PC-9 (cell line): ENCODE measurements around the gene NRG2. TPM values are rescaled to one million over a fixed set of nuclear protein-coding genes. Genes with fewer than 3 reads are reported as not detected.

Experiments used
- BruUV-seq: library from RNA; stranded (reverse); fragments of 400-500 nt; replicated peaks from 2 replicates; lab custom pipeline; 2021; lab: Mats Ljungman, UMichigan
- CTCF ChIA-PET: fragments of 300-600 bp; sonication (Branson Sonifier 250); formaldehyde crosslinking; loops from one replicate; lab custom pipeline; 2022; ENCODE audit warnings: antibody characterized with exemption; lab: Charles Lee
- POLR2A ChIA-PET: fragments of 300-600 bp; sonication (Branson Sonifier 250); formaldehyde crosslinking; loops from one replicate; lab custom pipeline; 2022; ENCODE audit warnings: antibody characterized with exemption; ENCODE audit not compliant: unreplicated experiment; lab: Charles Lee
- DNase-seq, 2 experiments: peaks; one replicate each; pipeline versions ENCODE4 v3.0.0 to v3.0.0-alpha.2; 2015 to 2022; ENCODE audit warnings: mixed read lengths in 1 of 2
- H2AFZ ChIP-seq: fragments of 200-600 bp; sonication (generic); 2 replicates; pipeline ENCODE4 v1.8.1; 2017; ENCODE audit warnings: antibody characterized with exemption
- H3F3A ChIP-seq: fragments of 200-600 bp; sonication (generic); 2 replicates; pipeline ENCODE4 v1.8.1; 2017; ENCODE audit warnings: antibody characterized with exemption, mild to moderate bottlenecking, low read depth; ENCODE audit not compliant: insufficient read depth
- H3K27ac ChIP-seq: fragments of 200-600 bp; sonication (generic); 2 replicates; pipeline ENCODE4 v1.6.1; 2016; ENCODE audit warnings: mixed run types
- H3K27me3 ChIP-seq: fragments of 200-600 bp; sonication (generic); 2 replicates; pipeline ENCODE4 v1.6.1; 2016; ENCODE audit warnings: low read depth, mixed run types; ENCODE audit not compliant: insufficient read depth
- H3K36me3 ChIP-seq: fragments of 200-600 bp; sonication (generic); 2 replicates; pipeline ENCODE4 v1.6.1; 2016; ENCODE audit warnings: low read depth, mixed run types
- H3K4me1 ChIP-seq: fragments of 200-600 bp; sonication (generic); replicated peaks from 2 replicates; pipeline ENCODE4 v1.6.1; 2016; ENCODE audit warnings: mixed run types; ENCODE audit not compliant: insufficient read depth
- H3K4me2 ChIP-seq: fragments of 200-600 bp; sonication (generic); 2 replicates; pipeline ENCODE4 v1.6.1; 2017; ENCODE audit warnings: mixed run types
- H3K4me3 ChIP-seq: fragments of 200-600 bp; sonication (generic); 2 replicates; pipeline ENCODE4 v1.6.1; 2016; ENCODE audit warnings: mixed run types
- H3K79me2 ChIP-seq: fragments of 200-600 bp; sonication (generic); 2 replicates; pipeline ENCODE4 v1.6.1; 2017; ENCODE audit warnings: low read depth, mixed run types
- H3K9me2 ChIP-seq: fragments of 200-600 bp; sonication (generic); 2 replicates; pipeline ENCODE4 v1.8.1; 2017; ENCODE audit warnings: mild to moderate bottlenecking; ENCODE audit not compliant: insufficient read depth
- H3K9me3 ChIP-seq: fragments of 200-600 bp; sonication (generic); 2 replicates; pipeline ENCODE4 v1.8.1; 2016; ENCODE audit warnings: low read depth; ENCODE audit not compliant: insufficient read depth
- H4K20me1 ChIP-seq: fragments of 200-600 bp; sonication (generic); 2 replicates; pipeline ENCODE4 v1.8.1; 2017; ENCODE audit not compliant: insufficient read depth
- EZH2 ChIP-seq: fragments of 200-600 bp; sonication (generic); IDR thresholded peaks from 2 replicates; pipeline ENCODE4 v1.8.0; 2017; ENCODE audit warnings: antibody characterized with exemption, low read depth
- intact Hi-C: fragments of 100-400 bp; cut with micrococcal nuclease; formaldehyde crosslinking; loops from one replicate; pipeline ENCODE4 v1.10.0; 2022; ENCODE audit not compliant: unreplicated experiment
- total RNA-seq: library from RNA; stranded (reverse); gene quantifications from 2 replicates; pipeline ENCODE4 v1.2.3, GENCODE V29; 2021
- TF ChIP-seq, protein P1 (sequence below): fragments of 200-600 bp; sonication (generic); conservative IDR thresholded peaks from 2 replicates; pipeline ENCODE4 v1.6.1; 2017; ENCODE audit warnings: mixed run types, antibody characterized with exemption, mild to moderate bottlenecking, moderate library complexity

NRG2 gene
- total RNA-seq, 1 experiment from 2014 or later = not detected

DNA sequence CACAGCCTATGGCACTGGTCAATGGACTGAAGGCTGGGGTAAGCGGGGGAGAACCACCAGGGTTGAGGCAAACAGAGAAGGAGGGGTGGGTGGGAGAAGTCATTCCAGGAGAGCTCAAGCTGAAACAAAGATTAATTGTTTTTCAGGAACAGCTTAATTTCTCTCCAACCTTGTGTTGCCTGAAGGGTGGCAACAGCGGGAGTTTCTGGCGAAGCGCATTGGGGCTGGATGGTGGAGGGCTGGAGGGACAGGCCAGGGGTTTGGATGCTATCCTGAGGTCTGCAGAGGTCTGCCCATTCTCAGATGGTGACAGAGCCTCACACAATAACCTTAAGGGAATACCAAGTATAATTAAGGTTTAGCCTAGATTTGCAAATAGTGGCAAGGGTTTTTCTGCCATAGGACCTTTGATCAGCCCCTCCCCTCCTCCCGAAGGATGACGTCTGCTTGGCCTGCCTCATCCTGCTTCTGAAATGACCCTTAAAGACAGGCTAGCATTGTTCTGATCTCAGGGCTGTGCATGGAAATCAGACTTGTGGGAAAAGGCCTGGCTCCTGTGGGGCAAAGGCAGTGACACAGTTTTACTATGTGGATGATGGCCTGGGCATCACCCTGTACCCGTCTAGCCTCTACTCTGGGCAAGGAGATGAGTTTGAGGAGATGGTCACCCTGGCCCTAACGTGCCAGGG lies 214.7 kb downstream of the NRG2 start:
- no peak overlapping the region for H3K4me2 ChIP-seq
- no TSS peak for BruUV-seq
- H3K27me3 ChIP-seq = peaks cover 91% of the 10 kb centered on the region
- no peaks in the 10 kb centered on the region for H3F3A ChIP-seq
- H3K4me3 ChIP-seq = no peak overlapping the region
- TF ChIP-seq EZH2 = no peak
- TF ChIP-seq, protein P1, sequence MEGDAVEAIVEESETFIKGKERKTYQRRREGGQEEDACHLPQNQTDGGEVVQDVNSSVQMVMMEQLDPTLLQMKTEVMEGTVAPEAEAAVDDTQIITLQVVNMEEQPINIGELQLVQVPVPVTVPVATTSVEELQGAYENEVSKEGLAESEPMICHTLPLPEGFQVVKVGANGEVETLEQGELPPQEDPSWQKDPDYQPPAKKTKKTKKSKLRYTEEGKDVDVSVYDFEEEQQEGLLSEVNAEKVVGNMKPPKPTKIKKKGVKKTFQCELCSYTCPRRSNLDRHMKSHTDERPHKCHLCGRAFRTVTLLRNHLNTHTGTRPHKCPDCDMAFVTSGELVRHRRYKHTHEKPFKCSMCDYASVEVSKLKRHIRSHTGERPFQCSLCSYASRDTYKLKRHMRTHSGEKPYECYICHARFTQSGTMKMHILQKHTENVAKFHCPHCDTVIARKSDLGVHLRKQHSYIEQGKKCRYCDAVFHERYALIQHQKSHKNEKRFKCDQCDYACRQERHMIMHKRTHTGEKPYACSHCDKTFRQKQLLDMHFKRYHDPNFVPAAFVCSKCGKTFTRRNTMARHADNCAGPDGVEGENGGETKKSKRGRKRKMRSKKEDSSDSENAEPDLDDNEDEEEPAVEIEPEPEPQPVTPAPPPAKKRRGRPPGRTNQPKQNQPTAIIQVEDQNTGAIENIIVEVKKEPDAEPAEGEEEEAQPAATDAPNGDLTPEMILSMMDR = no peak
- ChIA-PET CTCF (no interaction called here), POLR2A (no interaction called here)
- H3K79me2 ChIP-seq = no peaks in the 10 kb centered on the region
- H3K27ac ChIP-seq = no peak overlapping the region
- no peaks in the 10 kb centered on the region for H3K9me3 ChIP-seq
- H3K9me2 ChIP-seq = peaks cover 6% of the 10 kb centered on the region; the same call in 1 of the 2 replicates
- H3K4me1 ChIP-seq = no peaks in the 10 kb centered on the region
- H3K36me3 ChIP-seq = no peaks in the 10 kb centered on the region
- no peaks in the 10 kb centered on the region for H4K20me1 ChIP-seq
- intact Hi-C loops = no loop called here
- no peak overlapping the region for H2AFZ ChIP-seq
- DNase-seq = no peak

DNA sequence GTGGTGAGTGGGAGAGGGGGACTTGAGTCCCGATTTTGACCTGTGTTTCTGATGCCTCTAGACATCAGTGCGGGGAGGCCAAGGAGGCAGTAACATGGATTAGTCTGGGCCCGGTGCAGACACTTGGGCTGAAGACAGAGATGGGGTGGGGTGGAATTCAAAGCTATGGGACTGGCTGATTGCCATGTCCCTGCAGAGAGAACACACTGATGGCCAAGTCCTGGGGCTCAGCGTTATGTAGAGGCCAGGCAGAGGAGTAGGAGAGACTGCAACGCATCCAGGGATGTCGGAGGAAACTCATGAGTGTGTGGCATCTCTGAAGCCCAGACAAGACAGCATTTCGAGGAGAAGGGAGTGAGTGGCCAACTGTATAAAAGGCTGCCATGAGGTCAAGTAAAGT lies 217.4 kb downstream of the NRG2 start:
- peaks cover 92% of the 10 kb centered on the region for H3K27me3 ChIP-seq

DNA sequence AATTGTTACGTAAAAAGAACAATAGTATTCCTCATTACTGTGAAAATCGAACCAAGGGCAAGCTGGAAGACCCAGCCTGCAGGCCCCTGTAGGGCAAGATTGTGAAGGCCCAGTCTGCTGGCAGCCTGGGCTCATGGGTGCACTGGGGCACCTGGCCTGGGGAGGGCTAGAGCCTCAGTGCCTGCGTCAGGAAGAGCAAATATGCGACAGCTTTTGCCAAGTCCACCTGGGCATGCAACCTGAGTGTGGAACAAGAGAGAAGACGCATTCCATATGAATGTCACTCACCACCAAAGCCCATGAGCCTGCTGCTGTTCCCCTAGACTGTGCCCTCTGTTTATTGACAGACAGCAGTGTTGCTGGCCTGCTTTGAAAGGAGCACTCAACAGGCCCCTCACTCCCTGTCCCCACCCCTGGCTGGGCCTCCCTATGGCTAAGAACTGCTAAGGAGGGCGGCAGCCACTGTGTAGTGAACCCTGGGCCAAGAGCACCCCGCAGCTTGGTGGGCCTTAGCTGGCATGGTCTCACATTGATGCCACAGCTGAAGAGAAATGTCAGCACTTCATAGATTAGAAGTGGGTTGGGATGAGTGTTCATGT lies 219.2 kb downstream of the NRG2 start:
- H3K9me2 ChIP-seq = no peaks in the 10 kb centered on the region
- TF ChIP-seq EZH2 = no peak
- TF ChIP-seq, protein P1 = no peak
- intact Hi-C loops = no loop called here
- no peaks in the 10 kb centered on the region for H4K20me1 ChIP-seq
- H3K79me2 ChIP-seq = no peaks in the 10 kb centered on the region
- H3F3A ChIP-seq = no peaks in the 10 kb centered on the region
- H3K27me3 ChIP-seq = peaks cover 97% of the 10 kb centered on the region
- no peak overlapping the region for H3K4me3 ChIP-seq
- no peak overlapping the region for H2AFZ ChIP-seq
- H3K4me1 ChIP-seq = no peaks in the 10 kb centered on the region
- no peaks in the 10 kb centered on the region for H3K36me3 ChIP-seq
- ChIA-PET POLR2A (no interaction called here), CTCF (no interaction called here)
- no peak overlapping the region for H3K27ac ChIP-seq
- no TSS peak for BruUV-seq
- no peaks in the 10 kb centered on the region for H3K9me3 ChIP-seq
- no peak overlapping the region for H3K4me2 ChIP-seq
- no peak for DNase-seq

More for the DNA sequence above, 217.4 kb downstream of the NRG2 start:
- Histone ChIP-seq H3K27ac (no peak overlapping the region), H3K4me1 (no peaks in the 10 kb centered on the region), H3K9me3 (no peaks in the 10 kb centered on the region), H2AFZ (no peak overlapping the region), H3K4me2 (no peak overlapping the region), H3K4me3 (no peak overlapping the region), H3K36me3 (no peaks in the 10 kb centered on the region), H3F3A (no peaks in the 10 kb centered on the region), H3K79me2 (no peaks in the 10 kb centered on the region), H3K9me2 (peaks cover 6% of the 10 kb centered on the region; the same call in 1 of the 2 replicates), H4K20me1 (no peaks in the 10 kb centered on the region)
- no peak for DNase-seq
- TF ChIP-seq EZH2 = no peak
- TF ChIP-seq, protein P1 = no peak
- intact Hi-C loops = no loop called here
- CTCF ChIA-PET = no interaction called here
- BruUV-seq = no TSS peak
- POLR2A ChIA-PET = no interaction called here
